ENCODE results near the gene NR2C1.

NR2C1 gene

GRCh38 chr12:94970560-94970959 is 102.9 kb downstream of the NR2C1 start:
- Histone ChIP-seq H3K36me3 (ENCODE audit: control insufficient read depth in 2 of 2, insufficient read depth in 1 of 2, low read length in 2 of 2) (peaks cover 0 to 7% of the 10 kb centered on the region in 2 experiments; a peak in 2 of 3 replicates), H3K4me3 (ENCODE audit: low read depth, low read length) (no peak overlapping the region), H3K27ac (ENCODE audit: extremely low read depth, low read depth, low read length) (no peak overlapping the region), H3K4me1 (ENCODE audit: control insufficient read depth, insufficient read depth, low read length) (peaks cover 9% of the 10 kb centered on the region; the same call in 1 of the 2 replicates), H3K9me3 (ENCODE audit: control insufficient read depth, insufficient read depth, low read depth, low read length) (no peaks in the 10 kb centered on the region)
- CTCF ChIA-PET = interaction anchor here (0.5 to 1.1 kb wide), 2 partner anchors 424 to 1984 kb away, joined by 3 read pairs; no protein-coding TSS in a partner anchor
- TF ChIP-seq ZNF664 (tag by site-specific recombination; IDR thresholded peaks at IDR 0.05) = no peak
- no peak for TF ChIP-seq ZNF514 (tag by site-specific recombination; IDR thresholded peaks at IDR 0.05)
- TF ChIP-seq ZNF513 (tag by site-specific recombination; IDR thresholded peaks at IDR 0.05) = no peak
- TF ChIP-seq GLI2 (tag by site-specific recombination; IDR thresholded peaks at IDR 0.05; ENCODE audit: borderline replicate concordance, low read depth) = no peak
- no peak for TF ChIP-seq FEZF1 (tag by site-specific recombination; IDR thresholded peaks at IDR 0.05)
- TF ChIP-seq ZNF394 (tag by site-specific recombination; IDR thresholded peaks at IDR 0.05; ENCODE audit: borderline replicate concordance) = no peak
- no peak for TF ChIP-seq PATZ1 (tag by site-specific recombination; IDR thresholded peaks at IDR 0.05)
- no peak for TF ChIP-seq ATF2 (tag by site-specific recombination; IDR thresholded peaks at IDR 0.05; ENCODE audit: low read depth)
- TF ChIP-seq ZNF133 (tag by site-specific recombination; IDR thresholded peaks at IDR 0.05) = no peak
- no peak for TF ChIP-seq ZNF792 (tag by site-specific recombination; IDR thresholded peaks at IDR 0.05)
- TF ChIP-seq ZNF530 (tag by site-specific recombination; IDR thresholded peaks at IDR 0.05; ENCODE audit: low read depth) = no peak
- TF ChIP-seq ZNF658 (tag by site-specific recombination; IDR thresholded peaks at IDR 0.05) = no peak
- no peak for TF ChIP-seq ZNF549 (tag by site-specific recombination; IDR thresholded peaks at IDR 0.05)
- TF ChIP-seq ZNF184 (tag by site-specific recombination; IDR thresholded peaks at IDR 0.05) = no peak
- TF ChIP-seq ZNF580 (tag by site-specific recombination; IDR thresholded peaks at IDR 0.05) = no peak
- TF ChIP-seq MZF1 (tag by site-specific recombination; IDR thresholded peaks at IDR 0.05; ENCODE audit: borderline replicate concordance) = no peak
- POLR2A ChIA-PET = no interaction called here

Measured in HEK293 (cell line).